ENCODE measurements around the gene SCN5A. TPM values are rescaled to one million over a fixed set of nuclear protein-coding genes. Genes with fewer than 3 reads are reported as not detected.

Gene SCN5A
- total and polyA plus RNA-seq, 2 of the 8 experiments (the other 6 are each of a cell fraction or from before 2014, with no cell fraction given): 4.8 to 11.4 TPM

DNA sequence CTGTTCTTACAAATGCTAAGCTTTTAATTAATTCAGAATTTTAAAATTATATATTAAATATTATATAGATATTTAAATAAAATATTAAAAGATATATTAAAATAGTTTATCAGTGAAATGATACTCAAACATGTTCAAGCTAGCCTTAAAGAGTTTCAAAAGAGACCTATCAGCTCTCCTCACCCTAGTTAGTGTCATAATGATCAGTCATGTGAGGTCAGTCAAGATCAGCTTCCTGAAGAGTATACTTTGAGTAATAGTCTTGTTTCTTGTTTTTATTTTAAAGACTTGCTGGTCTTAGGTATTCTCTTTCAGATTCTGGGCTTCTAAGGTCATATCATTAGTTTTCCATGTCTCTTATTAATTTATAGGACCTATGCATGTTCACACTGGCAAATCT lies 138.9 kb downstream of the SCN5A start:
- no peak overlapping the region for H3K18ac ChIP-seq (ENCODE audit: extremely low read depth, low read length)

More for the DNA sequence above, 138.9 kb downstream of the SCN5A start:
- H3K4me3 ChIP-seq (ENCODE audit: extremely low read depth in 1 of 4, insufficient read depth in 2 of 4, low read depth in 3 of 4, low read length in 4 of 4): no peak overlapping the region
- peaks cover 0 to 16% (median 6%) of the 10 kb centered on the region in 4 experiments; a peak in 5 of 8 replicates for H3K36me3 ChIP-seq (ENCODE audit: control insufficient read depth in 2 of 4, insufficient read depth in 4 of 4, low read length in 3 of 4)
- no peaks in the 10 kb centered on the region for H3K9me3 ChIP-seq (ENCODE audit: insufficient read depth in 2 of 2, low read depth in 1 of 2, low read length in 1 of 2)
- H3K9ac ChIP-seq (replicated peaks in 1 of 4; ENCODE audit: extremely low read depth in 1 of 4, low read depth in 3 of 4, low read length in 3 of 4): no peak overlapping the region
- no peak overlapping the region for H3K56ac ChIP-seq (replicated peaks; ENCODE audit: insufficient read length, low read depth, low read length)
- no peak overlapping the region for H3K23ac ChIP-seq (ENCODE audit: insufficient read length)
- no peak for TF ChIP-seq POU5F1 (IDR thresholded peaks at IDR 0.05; ENCODE audit: low read depth, low read length)
- no peak for TF ChIP-seq CHD2 (IDR thresholded peaks at IDR 0.05; ENCODE audit: low read length)
- TF ChIP-seq EP300 (IDR thresholded peaks at IDR 0.05; ENCODE audit: borderline replicate concordance in 1 of 2, low read depth in 2 of 2, low read length in 2 of 2): no peak
- no peak for TF ChIP-seq HDAC6 (IDR thresholded peaks at IDR 0.05; ENCODE audit: low read depth, low read length)
- TF ChIP-seq, protein P1, sequence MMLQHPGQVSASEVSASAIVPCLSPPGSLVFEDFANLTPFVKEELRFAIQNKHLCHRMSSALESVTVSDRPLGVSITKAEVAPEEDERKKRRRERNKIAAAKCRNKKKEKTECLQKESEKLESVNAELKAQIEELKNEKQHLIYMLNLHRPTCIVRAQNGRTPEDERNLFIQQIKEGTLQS (IDR thresholded peaks at IDR 0.05; ENCODE audit: insufficient read depth, low read depth, low read length): no peak
- TF ChIP-seq KDM5A (IDR thresholded peaks at IDR 0.05; ENCODE audit: low read length): no peak
- no peaks in the 10 kb centered on the region for H4K20me1 ChIP-seq (replicated peaks in 1 of 2; ENCODE audit: control insufficient read depth in 1 of 2, insufficient read depth in 2 of 2, low read length in 2 of 2)
- H4K8ac ChIP-seq (ENCODE audit: extremely low read depth, insufficient read depth, low read length): no peak overlapping the region
- no peak overlapping the region for H4K5ac ChIP-seq (ENCODE audit: insufficient read length, low read depth, low read length)
- H3K27me3 ChIP-seq (replicated peaks in 1 of 4; ENCODE audit: control insufficient read depth in 3 of 4, extremely low read depth in 1 of 4, insufficient read depth in 3 of 4, low read length in 3 of 4): no peaks in the 10 kb centered on the region
- H3K79me1 ChIP-seq (ENCODE audit: low read depth, low read length): no peaks in the 10 kb centered on the region
- FAIRE-seq (no peak), DNase-seq (ENCODE audit: low read depth in 1 of 2, low spot score in 2 of 2) (no peak)
- no peak overlapping the region for H2BK5ac ChIP-seq (ENCODE audit: low read depth, low read length)
- POLR2A ChIA-PET (ENCODE audit: partially characterized antibody): interaction anchor here (0.6 kb wide), 1 partner anchor 43 kb away, joined by 3 read pairs; no protein-coding TSS in a partner anchor
- H3K4me1 ChIP-seq (replicated peaks in 1 of 4; ENCODE audit: control insufficient read depth in 3 of 4, insufficient read depth in 4 of 4, low read length in 3 of 4): no peaks in the 10 kb centered on the region
- H2BK15ac ChIP-seq (ENCODE audit: low read length): no peak overlapping the region
- CTCF ChIA-PET (ENCODE audit: partially characterized antibody): interaction anchor here (1.3 to 3.7 kb wide), 3 partner anchors 10 to 14 kb away, joined by 3 to 18 read pairs (median 5); no protein-coding TSS in a partner anchor
- no peak overlapping the region for H2AK5ac ChIP-seq (ENCODE audit: low read depth, low read length)
- H3K27ac ChIP-seq (ENCODE audit: low read depth, low read length): no peak overlapping the region
- no peaks in the 10 kb centered on the region for H3K79me2 ChIP-seq (ENCODE audit: control insufficient read depth in 1 of 2, insufficient read depth in 2 of 2, low read length in 2 of 2)
- no peaks in the 10 kb centered on the region; the same call in 1 of the 2 replicates for H3K23me2 ChIP-seq (ENCODE audit: low read depth, low read length)
- no peak overlapping the region for H2BK120ac ChIP-seq (replicated peaks; ENCODE audit: low read depth, low read length)
- H2BK20ac ChIP-seq (ENCODE audit: low read length): no peak overlapping the region
- H3K4me2 ChIP-seq (ENCODE audit: insufficient read depth in 1 of 2, low read depth in 2 of 2, low read length in 2 of 2): no peak overlapping the region
- no peak overlapping the region for H3K4ac ChIP-seq (replicated peaks; ENCODE audit: insufficient read length, low read depth, low read length)
- no peak overlapping the region for H4K91ac ChIP-seq (replicated peaks; ENCODE audit: insufficient read length, low read length)
- H2BK12ac ChIP-seq (ENCODE audit: low read depth, low read length): no peak overlapping the region
- H3K14ac ChIP-seq (ENCODE audit: insufficient read length): no peak overlapping the region
- H2AFZ ChIP-seq (ENCODE audit: low read length): no peak overlapping the region
